Activated T-cell treated with anti-CD3 and anti-CD28 coated beads for 1 hour (primary cell): ENCODE data around the gene KCNIP2.

Experiments
- DNase-seq: peaks from one replicate; pipeline ENCODE4 v3.0.0-alpha.2; 2020; ENCODE audit warnings: low read depth

KCNIP2 gene

GRCh38 chr10:101851411-101852116, 8.0 kb upstream of the KCNIP2 start:
- no peak for DNase-seq

DNA sequence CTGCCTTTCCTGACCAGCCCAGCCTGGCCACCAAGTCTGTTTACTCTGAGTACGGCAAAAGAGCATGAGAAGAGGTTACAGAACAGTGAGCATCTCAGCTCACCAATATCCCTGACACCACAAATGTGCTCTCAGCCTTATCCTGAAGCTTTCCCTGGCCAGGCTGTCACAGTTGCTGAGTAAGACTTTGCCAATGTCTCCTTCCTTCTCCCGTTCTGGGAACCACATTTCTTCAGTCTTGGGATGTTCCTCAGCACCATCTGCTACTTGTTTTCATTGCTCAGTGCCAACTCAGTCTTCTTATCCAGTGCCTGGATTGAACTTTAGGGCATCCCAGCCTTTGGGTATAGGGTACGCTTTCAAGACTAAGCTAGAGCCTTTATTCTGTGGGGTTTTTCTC, 7.1 kb upstream of the KCNIP2 start:
- DNase-seq, result no peak

DNA sequence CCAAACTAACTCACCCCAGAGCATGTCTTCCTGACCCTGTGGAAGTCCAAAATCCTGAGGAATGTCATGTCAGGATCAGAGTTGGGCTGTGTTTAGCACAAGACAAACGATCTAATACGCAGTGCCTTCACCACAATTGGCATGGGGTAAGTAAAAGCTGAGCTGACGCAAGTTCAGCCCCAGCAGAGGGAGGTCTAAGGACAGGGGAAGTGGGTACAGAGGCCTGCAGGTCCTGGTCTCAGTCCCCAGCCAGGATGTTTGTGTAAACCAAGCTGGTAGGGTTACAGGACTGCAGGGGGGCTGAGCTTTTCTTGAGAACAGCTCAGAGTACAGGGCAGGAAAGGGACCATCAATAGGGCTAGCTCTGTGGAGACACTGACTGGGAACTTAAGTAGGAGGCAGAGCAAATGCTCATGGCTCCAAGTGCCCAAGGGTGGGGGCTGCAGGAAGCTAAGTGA, 5.3 kb upstream of the KCNIP2 start:
- DNase-seq, result no peak

DNA sequence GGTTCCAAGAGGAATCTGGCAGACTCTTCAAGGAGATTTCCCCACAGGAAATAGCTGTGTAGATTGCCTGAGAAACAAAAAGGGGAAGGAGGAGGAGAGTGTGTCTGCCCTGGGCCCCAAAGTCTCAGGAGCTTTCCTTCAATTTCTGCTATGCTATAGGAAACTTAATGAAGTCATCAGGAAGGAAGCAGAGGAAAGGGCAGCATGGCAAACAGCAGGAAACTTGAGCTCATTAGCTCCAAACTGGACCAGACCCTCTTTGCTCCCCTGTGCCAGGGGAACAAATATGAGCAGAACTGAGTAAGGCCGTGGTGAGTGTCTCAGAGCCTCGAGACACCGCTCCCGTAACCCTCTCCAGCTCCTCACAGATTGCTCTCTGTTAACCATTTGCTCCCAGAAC, 4.8 kb upstream of the KCNIP2 start:
- no peak for DNase-seq

DNA sequence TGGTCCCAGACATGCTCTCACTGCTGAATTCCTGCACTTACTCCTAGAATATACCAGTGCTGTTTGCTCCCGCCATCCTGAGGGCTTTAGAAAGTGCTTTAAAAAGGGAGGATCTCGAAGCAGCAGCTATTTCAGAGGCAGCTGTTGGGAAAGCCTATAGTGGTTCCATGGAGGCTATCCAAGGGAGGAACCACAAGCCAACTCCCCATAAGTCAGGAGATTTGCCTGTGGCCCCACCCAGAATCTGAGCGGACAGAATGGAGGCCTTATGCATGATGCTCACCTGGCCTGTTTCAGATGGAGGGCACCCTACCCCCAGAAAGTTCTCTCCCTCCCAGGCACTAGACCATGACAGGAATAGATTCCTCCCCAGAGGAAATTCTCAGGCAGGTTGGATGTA, 2.3 kb upstream of the KCNIP2 start:
- no peak for DNase-seq

- DNase-seq, result no peak
Observed at GRCh38 chr10:101841826-101842225, 1.8 kb downstream of the KCNIP2 start.

DNA sequence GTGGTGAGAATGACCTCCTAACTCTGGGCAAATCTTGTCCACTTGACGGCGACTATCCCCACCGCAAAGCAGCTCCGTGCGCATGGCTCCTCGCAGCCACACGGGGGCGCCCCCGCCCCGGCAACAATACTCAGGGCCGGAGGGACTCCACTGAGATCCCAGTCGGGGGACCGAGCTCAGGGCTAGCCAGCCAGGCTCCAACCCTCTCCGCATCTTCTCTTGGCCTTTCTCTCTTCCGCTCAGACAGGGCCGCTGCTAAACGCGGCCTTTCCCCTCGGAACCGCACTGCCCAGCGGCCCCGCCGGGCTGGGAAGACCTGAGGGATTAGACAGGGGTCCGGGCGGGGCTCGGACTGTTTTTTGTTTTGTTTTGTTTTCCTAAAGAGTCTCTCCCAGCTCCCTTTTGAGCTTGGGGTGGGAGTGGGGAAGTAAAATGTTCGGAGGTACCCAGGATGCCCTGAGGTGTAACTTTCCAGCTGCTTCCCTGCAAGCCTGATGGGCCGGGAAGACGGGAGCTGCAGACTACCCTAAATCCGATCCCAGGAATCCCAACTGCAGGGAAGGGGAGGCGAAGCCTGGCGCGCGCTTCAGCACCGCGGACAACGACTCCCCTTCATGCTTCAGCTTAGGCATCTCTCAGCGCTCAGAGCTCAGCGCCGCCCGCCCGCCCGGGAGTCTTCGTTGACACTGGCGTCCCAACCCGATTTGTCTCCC, 2.7 kb downstream of the KCNIP2 start:
- peak; percentile 60 for DNase-seq

DNA sequence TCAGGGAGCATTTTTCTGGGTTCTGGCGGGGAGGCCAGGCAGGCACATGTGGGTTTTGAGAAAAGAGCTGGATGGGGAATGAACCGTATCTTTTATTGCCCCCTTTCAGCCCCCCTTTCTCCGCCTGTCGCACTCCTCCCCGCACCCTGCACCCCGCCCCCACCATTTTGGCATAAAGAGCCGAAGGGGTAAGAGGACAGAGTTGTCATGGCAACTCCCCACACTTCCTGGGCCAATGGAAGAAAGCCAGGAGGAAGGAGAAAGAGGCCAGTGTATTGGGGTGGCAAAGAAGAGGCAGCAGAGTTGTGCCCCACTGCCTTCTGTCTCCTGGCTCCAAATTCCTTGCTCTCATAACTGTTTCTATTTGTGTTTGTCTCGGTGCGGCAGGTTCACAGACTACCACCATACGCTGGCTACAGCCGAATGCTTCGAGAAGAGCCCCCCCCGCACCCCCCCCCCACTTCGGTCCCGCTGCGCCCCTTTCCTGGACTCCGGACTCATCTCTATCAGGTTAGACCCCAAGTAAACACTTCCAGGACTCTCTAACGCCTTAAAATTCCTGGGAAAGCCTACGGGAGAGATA, 3.4 kb downstream of the KCNIP2 start:
- no peak for DNase-seq

DNA sequence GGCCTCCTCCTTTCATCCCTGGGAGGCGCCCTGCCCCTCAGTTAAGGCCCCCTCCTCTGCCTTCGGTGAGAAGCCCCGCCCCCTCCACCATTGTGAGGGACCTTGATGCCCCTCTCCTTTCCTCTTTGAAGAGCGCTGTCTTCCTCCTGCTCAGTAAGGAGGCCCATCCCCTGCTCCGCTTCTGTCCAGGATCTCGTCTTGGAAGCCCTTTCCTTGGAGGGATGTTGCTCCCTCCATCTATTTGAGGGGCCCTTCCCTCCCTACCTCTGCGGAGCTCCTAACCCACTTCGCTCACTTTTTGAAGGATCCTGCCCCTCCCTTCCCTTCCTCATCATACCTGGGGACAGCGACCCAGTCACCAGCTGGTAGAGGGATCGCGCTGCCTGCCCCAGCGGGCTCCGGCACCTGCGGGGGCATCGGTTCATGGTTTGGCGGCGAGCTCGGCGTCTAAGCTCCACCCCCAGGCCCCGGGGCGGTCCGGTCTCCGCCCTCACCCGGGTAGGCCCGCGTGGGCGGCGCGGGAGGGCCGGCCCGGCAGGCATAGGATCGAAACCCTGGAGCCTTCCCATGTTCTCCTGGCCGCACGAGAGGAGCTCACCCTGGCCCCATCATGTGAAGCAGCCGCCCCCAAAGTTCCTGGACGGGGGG, 4.1 kb downstream of the KCNIP2 start:
- DNase-seq, result peak; percentile 54

GRCh38 chr10:101839002-101839401, 4.6 kb downstream of the KCNIP2 start:
- DNase-seq, result no peak

- no peak for DNase-seq
Observed at GRCh38 chr10:101838416-101838970, 5.1 kb downstream of the KCNIP2 start.

DNA sequence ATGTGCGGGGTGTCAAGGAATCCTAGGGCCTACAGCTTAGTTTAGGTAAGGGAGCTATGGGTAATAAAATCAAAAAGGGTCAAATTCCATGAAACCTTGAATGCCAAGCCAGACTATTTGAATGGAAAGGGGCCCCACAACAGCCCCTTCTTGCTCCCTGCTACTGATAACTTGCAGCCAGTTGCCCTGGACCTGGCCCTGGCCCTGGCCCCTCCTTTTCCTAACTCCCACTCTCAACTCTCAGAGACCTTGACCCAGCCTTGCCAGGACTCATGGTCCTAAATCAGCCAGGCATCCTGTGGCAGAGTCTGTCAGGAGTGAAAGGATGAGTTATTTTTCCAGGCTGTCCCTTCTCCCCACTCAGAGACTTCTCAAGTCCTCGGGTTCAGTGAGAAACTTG, 5.9 kb downstream of the KCNIP2 start:
- no peak for DNase-seq

GRCh38 chr10:101835362-101835761, 8.2 kb downstream of the KCNIP2 start:
- no peak for DNase-seq

- DNase-seq, result no peak
Observed at GRCh38 chr10:101834341-101834740, 9.3 kb downstream of the KCNIP2 start.

GRCh38 chr10:101833466-101833865, 10.1 kb downstream of the KCNIP2 start:
- DNase-seq, result no peak

DNA sequence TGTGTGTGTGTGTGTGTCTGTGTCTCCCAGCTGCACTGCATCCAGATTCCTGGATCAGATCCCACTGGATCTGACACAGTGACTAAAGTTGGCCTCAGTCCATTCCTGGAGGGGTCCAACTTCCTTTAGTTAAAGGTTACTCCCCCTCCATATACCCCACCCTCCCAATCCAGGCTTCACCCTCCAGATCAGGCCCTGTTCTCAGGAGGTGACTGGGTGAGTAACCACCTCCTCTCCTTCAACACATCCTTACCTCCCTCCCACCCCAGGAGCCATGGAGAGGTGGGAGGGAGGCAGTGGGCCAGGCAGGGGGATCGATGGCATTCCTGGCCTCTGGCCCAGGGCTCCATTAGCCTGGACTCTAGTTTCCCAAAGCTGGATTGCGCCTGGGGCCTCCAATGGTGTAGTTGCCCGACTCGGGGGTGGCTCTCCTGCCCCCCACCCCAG, 11.3 kb downstream of the KCNIP2 start:
- no peak for DNase-seq

DNA sequence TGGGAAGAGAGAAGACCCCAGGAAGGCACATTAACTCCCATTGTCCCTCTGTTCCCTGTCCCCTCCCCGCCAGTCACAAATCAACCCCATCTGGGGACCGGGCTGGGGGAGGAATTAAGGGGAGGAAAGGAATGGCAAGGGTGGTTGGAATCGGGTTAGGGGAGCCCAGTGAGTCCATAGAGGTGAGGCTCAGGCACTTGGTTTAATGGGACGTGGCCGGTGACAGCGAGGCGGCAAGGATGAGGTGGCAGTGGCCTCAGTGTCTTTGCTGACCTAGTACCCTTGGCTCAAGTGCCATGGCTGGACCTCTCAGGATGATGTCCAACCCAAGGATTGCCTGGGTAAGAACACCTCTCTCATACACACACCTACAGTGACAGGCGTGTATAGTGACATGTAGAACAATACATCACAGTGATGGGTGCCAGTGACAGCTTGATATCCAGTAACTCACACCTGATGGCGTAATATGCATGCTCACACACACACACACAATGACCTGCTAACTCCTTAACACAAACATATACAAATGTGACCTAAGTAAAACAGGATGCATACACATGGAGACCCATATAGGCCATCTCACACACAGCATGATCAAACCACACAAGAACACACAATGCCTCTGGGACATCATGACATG, 12.3 kb downstream of the KCNIP2 start:
- DNase-seq, result no peak

GRCh38 chr10:101830322-101831168, 13.1 kb downstream of the KCNIP2 start:
- DNase-seq, result peak; percentile 94

- peak; percentile 50 for DNase-seq
Observed at GRCh38 chr10:101829561-101830315, 13.9 kb downstream of the KCNIP2 start.
